NOMO-1 (cell line): ENCODE results near the gene ZNF609.
A peak's percentile ranks its signal among the peaks of the same experiment; 100 is the strongest.
"Not testable (repeated sequence)": the region's sequence is repeated elsewhere in the genome, so short reads cannot be mapped to it uniquely, and the experiment has no call there.

Experiments
- DNase-seq, 2 experiments: peaks; one replicate each; lab custom pipeline; 2025; ENCODE audit not compliant: unreplicated experiment in 2 of 2; lab: John Stamatoyannopoulos, UW

Gene ZNF609

DNA sequence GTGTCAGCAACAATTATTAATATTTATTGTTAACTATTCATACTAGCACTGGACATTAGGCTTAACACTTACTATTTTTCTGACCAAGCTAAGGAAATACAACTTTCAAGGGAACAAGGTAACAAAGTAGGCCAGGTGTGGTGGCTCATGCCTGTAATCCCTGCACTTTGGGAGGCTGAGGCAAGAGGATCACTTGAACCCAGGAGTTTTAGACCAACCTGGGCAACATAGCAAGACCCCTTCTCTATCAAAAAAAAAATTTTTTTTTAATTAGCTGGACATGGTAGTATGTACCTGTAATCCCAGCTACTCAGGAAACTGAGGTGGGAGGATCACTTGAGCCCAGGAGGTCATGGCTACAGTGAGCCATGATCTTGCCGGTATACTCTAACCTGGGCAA is 183.3 kb downstream of the ZNF609 start:
- DNase-seq = no peak

DNA sequence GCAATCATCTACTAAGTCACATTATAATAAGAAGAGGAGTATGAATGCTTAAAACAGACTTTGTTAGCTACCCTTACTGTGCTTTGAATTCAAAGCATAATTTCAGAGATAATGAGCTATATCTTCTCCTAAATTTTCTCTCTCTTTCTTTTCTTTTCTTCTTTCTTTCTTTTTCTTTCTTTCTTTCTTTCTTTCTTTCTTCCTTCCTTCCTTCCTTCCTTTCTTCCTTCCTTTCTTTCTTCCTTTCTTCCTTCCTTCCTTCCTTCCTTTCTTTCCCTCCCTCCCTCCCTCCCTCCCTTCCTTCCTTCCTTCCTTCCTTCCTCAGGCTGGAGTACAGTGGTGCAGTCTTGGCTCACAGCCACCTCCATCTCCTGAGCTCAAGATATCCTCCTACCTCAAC is 184.4 kb downstream of the ZNF609 start:
- not testable (repeated sequence) for DNase-seq

DNA sequence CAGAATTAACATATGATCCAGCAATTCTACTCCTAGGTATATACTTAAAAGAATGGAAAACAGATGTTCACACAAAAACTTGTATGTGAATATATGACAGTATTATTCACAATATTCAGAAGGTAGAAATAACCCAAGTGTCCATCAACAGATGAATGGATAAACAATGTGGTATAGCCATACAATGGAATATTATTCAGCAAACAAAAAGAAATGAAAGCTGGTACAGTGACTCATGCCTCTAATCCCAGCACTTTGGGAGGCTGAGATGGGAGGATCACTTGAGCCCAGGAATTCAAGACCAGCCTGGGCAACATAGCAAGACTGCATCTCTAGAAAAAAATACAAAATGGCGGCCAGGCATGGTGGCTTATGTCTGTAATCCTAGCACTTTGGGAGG is 185.6 kb downstream of the ZNF609 start:
- DNase-seq = no peak

DNA sequence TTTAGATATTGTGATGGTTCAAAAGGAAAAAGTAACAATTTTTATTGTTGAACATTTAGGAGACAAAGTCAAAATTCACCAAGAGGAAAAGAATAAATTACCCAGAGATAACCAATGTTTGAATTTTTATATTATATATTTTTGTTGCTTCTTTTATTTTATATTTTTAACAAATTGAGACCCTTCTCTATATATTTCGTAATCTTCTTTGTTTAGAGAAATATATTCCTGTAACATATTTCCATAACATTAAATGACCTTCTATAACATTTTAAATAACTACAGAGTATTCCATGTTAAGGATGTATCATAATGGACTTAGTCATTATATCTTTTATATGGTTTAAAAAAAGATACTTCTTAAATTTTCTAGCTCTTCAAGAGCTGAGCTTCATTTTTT is 187.0 kb downstream of the ZNF609 start:
- no peak for DNase-seq

DNA sequence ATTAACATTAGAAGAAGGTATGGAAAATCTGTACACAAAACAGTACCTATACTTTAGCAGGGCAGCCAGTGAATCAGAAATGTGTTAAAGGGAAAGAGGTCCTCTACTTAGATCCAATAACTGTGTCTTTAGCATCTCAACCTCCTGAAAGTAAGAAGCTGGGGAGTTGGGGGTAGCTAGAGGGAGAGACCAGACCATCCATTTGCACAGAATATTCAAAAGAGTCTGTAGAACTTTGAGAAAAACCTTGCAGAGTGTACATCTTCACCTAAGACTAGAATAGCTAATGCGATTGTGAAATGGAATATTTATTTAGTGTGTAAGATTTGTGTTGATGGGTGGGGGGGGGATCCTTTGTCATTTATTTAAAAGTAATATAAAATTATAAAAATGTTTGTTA is 190.2 kb downstream of the ZNF609 start:
- no peak for DNase-seq

DNA sequence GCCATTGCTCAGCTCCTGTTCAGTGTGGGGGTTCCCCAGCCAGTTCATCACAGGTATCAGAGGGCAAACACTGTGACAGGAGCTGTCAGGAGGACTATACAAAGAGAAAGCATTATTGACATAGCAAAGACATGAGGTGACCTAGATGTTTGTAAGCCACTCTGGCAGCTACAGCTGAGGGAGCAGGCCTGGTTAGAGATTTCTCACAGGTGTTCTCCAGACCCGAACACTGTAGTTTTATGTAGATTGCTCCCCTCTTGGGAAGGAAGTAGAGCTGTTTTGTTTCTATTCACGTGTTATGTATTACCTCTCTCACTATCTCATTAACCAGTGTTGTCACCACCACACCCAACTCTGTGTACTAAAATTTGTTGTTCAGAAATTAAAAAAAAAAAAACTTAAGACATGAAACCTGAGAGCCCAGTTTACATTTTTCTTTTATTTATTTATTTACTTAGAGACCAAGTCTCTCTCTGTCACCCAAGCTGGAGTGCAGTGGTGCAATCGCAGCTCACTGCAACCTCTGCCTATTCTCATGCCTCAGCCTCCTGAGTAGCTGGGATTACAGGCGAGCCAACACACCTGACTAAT is 191.3 kb downstream of the ZNF609 start:
- no peak for DNase-seq

GRCh38 chr15:64653757-64654156 is 193.4 kb downstream of the ZNF609 start:
- peak in 1 of 2 experiments; percentile 2 for DNase-seq

DNA sequence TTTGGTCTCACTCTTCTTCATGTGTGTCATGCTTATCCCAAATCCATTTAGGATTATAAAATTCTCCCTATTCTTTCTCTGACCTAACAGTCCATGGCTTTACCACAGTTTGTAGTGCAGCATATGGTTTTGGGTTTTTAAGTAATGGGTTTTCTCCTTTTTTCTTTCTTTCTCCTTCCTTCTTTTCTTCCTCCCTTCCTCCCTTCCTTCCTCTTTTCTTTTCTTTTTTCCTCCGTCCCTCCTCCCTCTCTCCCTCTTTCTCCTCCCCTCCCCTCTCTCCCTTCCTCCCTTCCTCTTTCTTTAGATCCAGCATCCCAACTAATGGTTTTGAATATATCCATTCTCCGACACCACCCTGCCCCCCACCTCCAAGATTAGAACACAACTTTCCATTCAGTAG is 196.1 kb downstream of the ZNF609 start:
- DNase-seq = no peak

GRCh38 chr15:64665179-64665578 is 204.8 kb downstream of the ZNF609 start:
- DNase-seq = no peak

DNA sequence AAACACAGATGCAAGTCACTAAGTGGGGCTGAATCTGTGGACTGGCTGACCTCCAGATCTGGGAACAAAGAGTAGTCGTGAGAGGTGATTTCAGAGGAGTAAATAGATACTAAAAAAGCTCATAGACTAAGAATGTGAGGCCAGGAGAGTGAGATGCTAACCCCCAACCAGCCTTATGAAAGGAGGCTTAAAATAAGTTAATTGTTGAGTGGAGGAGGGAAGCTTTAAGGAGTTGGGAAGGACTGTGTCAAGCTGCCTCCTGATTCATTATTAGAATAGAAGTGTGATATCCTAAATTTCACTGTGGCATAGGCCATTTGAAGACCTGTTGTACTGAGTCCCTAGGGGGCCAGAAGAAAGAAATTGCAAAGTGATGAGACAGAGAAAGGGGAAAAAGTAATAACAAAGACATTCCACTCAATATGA is 207.4 kb downstream of the ZNF609 start:
- DNase-seq = no peak

GRCh38 chr15:64673866-64674265 is 213.5 kb downstream of the ZNF609 start:
- no peak for DNase-seq

GRCh38 chr15:64678126-64678819 is 217.9 kb downstream of the ZNF609 start:
- no peak for DNase-seq

- DNase-seq = no peak
Measured at GRCh38 chr15:64680097-64680496, 219.7 kb downstream of the ZNF609 start.

- peak in 1 of 2 experiments; percentile 3 for DNase-seq
Measured at GRCh38 chr15:64681424-64682024, 221.1 kb downstream of the ZNF609 start.

DNA sequence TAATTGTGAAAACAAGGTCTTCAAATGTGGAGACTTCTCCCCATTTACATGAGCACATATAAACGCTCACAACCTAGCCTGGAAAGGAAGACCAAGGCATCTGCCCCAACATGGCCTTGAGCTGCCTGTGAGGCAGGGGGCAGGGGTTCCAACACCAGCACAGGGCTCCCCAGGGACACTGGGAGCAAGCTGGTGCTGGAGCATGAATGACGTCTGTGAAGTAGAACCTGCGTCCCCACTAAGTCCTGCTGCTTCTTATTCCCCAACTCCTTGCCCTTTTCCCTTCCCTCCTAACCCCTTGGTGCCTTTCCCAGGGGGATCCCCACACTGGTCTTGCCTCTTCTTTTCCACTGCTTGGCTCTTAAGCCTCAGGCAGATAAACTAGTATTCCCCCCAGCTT is 221.9 kb downstream of the ZNF609 start:
- DNase-seq = no peak

DNA sequence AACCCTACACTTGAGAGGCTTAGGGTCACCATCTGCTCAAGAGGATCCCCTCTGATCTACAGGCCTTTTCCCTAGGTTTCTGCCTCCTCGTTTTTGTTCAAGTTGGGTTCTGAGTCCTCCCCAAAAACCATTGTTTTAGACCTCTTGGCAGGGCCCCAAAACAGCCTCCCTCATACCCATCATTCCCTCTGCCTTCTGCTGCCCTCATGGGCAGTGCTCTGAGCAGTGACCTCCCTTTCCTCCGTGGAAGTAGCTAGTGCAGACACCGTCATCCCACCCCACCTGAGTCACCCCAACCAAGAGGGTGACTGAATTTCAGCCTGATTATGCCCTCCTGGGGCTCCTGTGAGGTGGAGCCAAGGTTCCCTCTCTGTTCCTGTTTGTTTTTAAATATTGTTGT is 223.0 kb downstream of the ZNF609 start:
- DNase-seq = no peak

DNA sequence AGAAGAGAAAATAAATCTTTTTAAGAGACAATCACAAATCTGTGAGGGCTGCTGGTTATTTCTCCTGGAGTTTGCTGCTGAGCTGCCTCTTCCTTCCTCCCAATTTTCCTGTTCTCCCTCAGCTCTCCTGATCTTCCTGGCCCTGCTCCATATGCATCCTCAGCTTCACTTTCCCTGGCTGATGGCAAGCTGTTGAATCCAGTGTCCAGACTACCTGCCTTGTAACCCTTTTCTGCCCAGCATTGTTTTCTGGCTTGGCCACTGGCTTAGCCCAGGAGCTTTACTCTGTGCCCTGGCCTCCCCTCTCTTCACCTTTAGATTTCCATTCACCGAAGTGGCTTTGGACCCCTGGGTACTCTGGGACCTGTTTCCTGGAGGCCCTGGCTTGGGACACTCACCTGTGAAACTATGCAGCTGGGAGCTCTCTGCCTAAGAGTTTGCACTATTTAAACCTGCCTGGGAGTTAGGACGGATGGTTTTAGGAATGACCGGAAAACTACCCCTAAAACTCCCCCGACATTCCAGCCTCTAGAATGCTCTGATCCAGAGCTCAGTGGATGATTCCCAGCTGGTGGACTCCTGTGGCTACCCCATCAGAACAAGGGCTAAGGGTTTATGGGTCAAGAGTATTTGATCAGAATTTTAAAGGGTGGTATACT is 225.0 kb downstream of the ZNF609 start:
- no peak for DNase-seq

DNA sequence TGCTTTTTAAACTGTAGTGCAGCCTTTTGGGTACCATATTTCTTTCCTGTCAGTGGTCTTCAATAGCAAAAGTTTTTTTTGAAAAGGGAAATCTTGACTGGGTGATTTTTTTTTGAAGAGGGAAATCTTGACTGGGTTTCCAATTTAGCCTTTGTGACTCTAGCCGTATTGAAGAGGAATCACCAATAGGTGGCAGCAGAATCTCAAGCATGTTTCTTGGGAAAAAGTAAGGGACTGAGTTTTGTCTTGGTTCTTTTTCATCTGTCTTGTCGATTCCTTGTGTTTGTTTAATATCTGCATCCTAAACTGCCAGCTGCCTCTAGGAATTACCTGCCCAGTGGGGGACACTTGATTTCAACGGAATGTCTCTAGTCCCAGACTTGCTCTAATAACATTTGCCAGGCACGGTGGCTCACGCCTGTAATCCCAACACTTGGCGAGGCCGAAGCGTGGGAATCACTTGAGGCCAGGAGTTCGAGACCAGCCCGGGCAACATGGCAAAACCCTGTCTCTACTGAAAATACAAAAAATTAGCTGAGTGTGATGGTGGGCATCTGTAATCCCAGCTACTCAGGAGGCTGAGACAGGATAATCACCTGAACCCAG is 225.9 kb downstream of the ZNF609 start:
- DNase-seq = peak in 1 of 2 experiments; percentile 58

GRCh38 chr15:64687172-64687571 is 226.8 kb downstream of the ZNF609 start:
- DNase-seq = no peak

DNA sequence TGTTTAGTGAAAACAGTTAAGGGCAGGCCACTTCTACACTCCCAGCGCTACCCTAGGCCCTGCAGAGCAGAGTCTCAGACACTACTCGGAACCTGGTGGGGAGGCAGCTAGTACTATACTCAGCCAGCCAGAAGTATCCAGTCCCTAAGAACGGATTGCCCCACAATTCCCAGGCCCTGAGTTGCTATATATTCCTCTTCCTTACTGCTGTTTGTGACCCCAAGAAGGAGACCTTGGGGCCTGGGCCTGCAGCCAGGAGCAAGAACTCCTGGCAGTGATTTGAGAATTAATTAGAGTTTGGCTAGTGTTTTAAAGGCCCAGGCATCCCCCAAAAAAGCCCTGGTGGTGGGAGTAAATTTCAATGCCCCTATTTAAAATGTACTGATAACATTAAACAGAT is 227.3 kb downstream of the ZNF609 start:
- DNase-seq = no peak

- no peak for DNase-seq
Measured at GRCh38 chr15:64688770-64689169, 228.4 kb downstream of the ZNF609 start.
